T-helper 2 cell treated with Interferon-gamma antibody and Interleukin-4, amounts not matched to agents 5 μg/mL and 100 μg/mL, for 36 hours (primary cell): ENCODE measurements around the gene QKI.
A peak's percentile ranks its signal among the peaks of the same experiment; 100 is the strongest.

Source experiments
- DNase-seq: peaks from one replicate; pipeline ENCODE4 v3.0.0; 2021; ENCODE audit warnings: low spot score
- H3K27ac Mint-ChIP-seq: one replicate; pipeline ENCODE4 v1.8.0; 2021; ENCODE audit warnings: mild to moderate bottlenecking, mixed read lengths
- H3K27me3 Mint-ChIP-seq: one replicate; pipeline ENCODE4 v1.8.0; 2021; ENCODE audit warnings: low read depth, mixed read lengths
- H3K36me3 Mint-ChIP-seq: one replicate; pipeline ENCODE4 v1.8.0; 2021; ENCODE audit warnings: low read depth, mixed read lengths
- H3K4me1 Mint-ChIP-seq: one replicate; pipeline ENCODE4 v1.8.0; 2021; ENCODE audit warnings: low read depth, mixed read lengths
- H3K4me3 Mint-ChIP-seq: one replicate; pipeline ENCODE4 v1.8.0; 2022; ENCODE audit warnings: mild to moderate bottlenecking, moderate library complexity, mixed read lengths
- H3K9me3 Mint-ChIP-seq: one replicate; pipeline ENCODE4 v1.8.0; 2021; ENCODE audit warnings: mixed read lengths

QKI gene

GRCh38 chr6:163539101-163539762 lies 124.7 kb downstream of the QKI start:
- no peak overlapping the region for H3K4me3 Mint-ChIP-seq
- no peak overlapping the region for H3K27ac Mint-ChIP-seq
- H3K36me3 Mint-ChIP-seq, result peaks cover 8% of the 10 kb centered on the region
- no peaks in the 10 kb centered on the region for H3K27me3 Mint-ChIP-seq
- DNase-seq, result no peak
- H3K4me1 Mint-ChIP-seq, result peaks cover 2% of the 10 kb centered on the region
- no peaks in the 10 kb centered on the region for H3K9me3 Mint-ChIP-seq

- Mint-ChIP-seq H3K27me3 (no peaks in the 10 kb centered on the region), H3K4me3 (no peak overlapping the region), H3K36me3 (peaks cover 2% of the 10 kb centered on the region), H3K27ac (no peak overlapping the region), H3K9me3 (no peaks in the 10 kb centered on the region), H3K4me1 (peaks cover under 1% of the 10 kb centered on the region)
- DNase-seq, result no peak
These were observed 128.8 kb downstream of the QKI start for GRCh38 chr6:163543321-163543720.

- H3K27ac Mint-ChIP-seq, result no peak overlapping the region
- DNase-seq, result no peak
- H3K4me1 Mint-ChIP-seq, result peaks cover 2% of the 10 kb centered on the region
- no peaks in the 10 kb centered on the region for H3K36me3 Mint-ChIP-seq
- H3K4me3 Mint-ChIP-seq, result no peak overlapping the region
- no peaks in the 10 kb centered on the region for H3K9me3 Mint-ChIP-seq
- no peaks in the 10 kb centered on the region for H3K27me3 Mint-ChIP-seq
These were observed 130.9 kb downstream of the QKI start for GRCh38 chr6:163545370-163545769.

GRCh38 chr6:163547287-163547686 lies 132.8 kb downstream of the QKI start:
- no peak for DNase-seq
- Mint-ChIP-seq H3K36me3 (no peaks in the 10 kb centered on the region), H3K27ac (no peak overlapping the region)

GRCh38 chr6:163548624-163549023 lies 134.1 kb downstream of the QKI start:
- no peak for DNase-seq
- H3K4me1 Mint-ChIP-seq, result peaks cover 2% of the 10 kb centered on the region
- no peaks in the 10 kb centered on the region for H3K27me3 Mint-ChIP-seq
- H3K36me3 Mint-ChIP-seq, result no peaks in the 10 kb centered on the region
- no peak overlapping the region for H3K27ac Mint-ChIP-seq
- no peak overlapping the region for H3K4me3 Mint-ChIP-seq
- H3K9me3 Mint-ChIP-seq, result no peaks in the 10 kb centered on the region

More at GRCh38 chr6:163547287-163547686, 132.8 kb downstream of the QKI start:
- Mint-ChIP-seq H3K4me1 (peaks cover 2% of the 10 kb centered on the region), H3K4me3 (no peak overlapping the region), H3K9me3 (no peaks in the 10 kb centered on the region), H3K27me3 (no peaks in the 10 kb centered on the region)

- Mint-ChIP-seq H3K4me1 (peaks cover 7% of the 10 kb centered on the region), H3K36me3 (no peaks in the 10 kb centered on the region), H3K9me3 (no peaks in the 10 kb centered on the region), H3K27ac (no peak overlapping the region), H3K27me3 (no peaks in the 10 kb centered on the region), H3K4me3 (no peak overlapping the region)
- DNase-seq, result no peak
These were observed 139.5 kb downstream of the QKI start for GRCh38 chr6:163554032-163554431.

GRCh38 chr6:163554663-163555062 lies 140.1 kb downstream of the QKI start:
- Mint-ChIP-seq H3K27me3 (no peaks in the 10 kb centered on the region), H3K9me3 (no peaks in the 10 kb centered on the region), H3K4me1 (peaks cover 7% of the 10 kb centered on the region), H3K27ac (no peak overlapping the region), H3K4me3 (no peak overlapping the region), H3K36me3 (no peaks in the 10 kb centered on the region)
- peak; percentile 33 for DNase-seq

- no peaks in the 10 kb centered on the region for H3K9me3 Mint-ChIP-seq
- H3K27ac Mint-ChIP-seq, result no peak overlapping the region
- H3K4me3 Mint-ChIP-seq, result no peak overlapping the region
- H3K36me3 Mint-ChIP-seq, result peaks cover 7% of the 10 kb centered on the region
- DNase-seq, result no peak
- no peaks in the 10 kb centered on the region for H3K27me3 Mint-ChIP-seq
- H3K4me1 Mint-ChIP-seq, result peaks cover 5% of the 10 kb centered on the region
These were observed 145.1 kb downstream of the QKI start for GRCh38 chr6:163559661-163560060.

GRCh38 chr6:163563318-163563717 lies 148.8 kb downstream of the QKI start:
- Mint-ChIP-seq H3K9me3 (no peaks in the 10 kb centered on the region), H3K27me3 (no peaks in the 10 kb centered on the region), H3K4me1 (peaks cover 2% of the 10 kb centered on the region), H3K36me3 (peaks cover 9% of the 10 kb centered on the region), H3K4me3 (no peak overlapping the region), H3K27ac (no peak overlapping the region)
- no peak for DNase-seq

GRCh38 chr6:163564534-163564933 lies 150.0 kb downstream of the QKI start:
- H3K4me1 Mint-ChIP-seq, result peaks cover 2% of the 10 kb centered on the region
- DNase-seq, result no peak
- H3K36me3 Mint-ChIP-seq, result peaks cover 9% of the 10 kb centered on the region
- no peak overlapping the region for H3K27ac Mint-ChIP-seq
- no peak overlapping the region for H3K4me3 Mint-ChIP-seq
- H3K27me3 Mint-ChIP-seq, result no peaks in the 10 kb centered on the region
- no peaks in the 10 kb centered on the region for H3K9me3 Mint-ChIP-seq

- Mint-ChIP-seq H3K27me3 (no peaks in the 10 kb centered on the region), H3K9me3 (no peaks in the 10 kb centered on the region), H3K27ac (no peak overlapping the region), H3K4me1 (peaks cover 2% of the 10 kb centered on the region), H3K36me3 (peaks cover 9% of the 10 kb centered on the region), H3K4me3 (no peak overlapping the region)
- DNase-seq, result no peak
These were observed 150.6 kb downstream of the QKI start for GRCh38 chr6:163565140-163565539.

GRCh38 chr6:163566056-163566455 lies 151.5 kb downstream of the QKI start:
- Mint-ChIP-seq H3K27ac (no peak overlapping the region), H3K27me3 (no peaks in the 10 kb centered on the region), H3K4me1 (peaks cover 2% of the 10 kb centered on the region), H3K4me3 (no peak overlapping the region), H3K36me3 (peaks cover 18% of the 10 kb centered on the region), H3K9me3 (no peaks in the 10 kb centered on the region)
- DNase-seq, result no peak

GRCh38 chr6:163568275-163568674 lies 153.8 kb downstream of the QKI start:
- H3K36me3 Mint-ChIP-seq, result peaks cover 24% of the 10 kb centered on the region
- no peaks in the 10 kb centered on the region for H3K9me3 Mint-ChIP-seq
- no peaks in the 10 kb centered on the region for H3K27me3 Mint-ChIP-seq
- no peak for DNase-seq
- H3K27ac Mint-ChIP-seq, result no peak overlapping the region
- peaks cover 5% of the 10 kb centered on the region for H3K4me1 Mint-ChIP-seq
- no peak overlapping the region for H3K4me3 Mint-ChIP-seq

- Mint-ChIP-seq H3K27me3 (no peaks in the 10 kb centered on the region), H3K9me3 (no peaks in the 10 kb centered on the region), H3K4me1 (peaks cover 3% of the 10 kb centered on the region), H3K36me3 (peaks cover 20% of the 10 kb centered on the region), H3K27ac (no peak overlapping the region), H3K4me3 (no peak overlapping the region)
- no peak for DNase-seq
These were observed 156.2 kb downstream of the QKI start for GRCh38 chr6:163570579-163571231.

GRCh38 chr6:163571730-163572129 lies 157.2 kb downstream of the QKI start:
- H3K4me1 Mint-ChIP-seq, result peaks cover 3% of the 10 kb centered on the region
- H3K36me3 Mint-ChIP-seq, result peaks cover 20% of the 10 kb centered on the region
- no peaks in the 10 kb centered on the region for H3K27me3 Mint-ChIP-seq
- H3K4me3 Mint-ChIP-seq, result no peak overlapping the region
- H3K27ac Mint-ChIP-seq, result no peak overlapping the region
- DNase-seq, result no peak
- no peaks in the 10 kb centered on the region for H3K9me3 Mint-ChIP-seq
